DOHH2 (cell line): ENCODE results near the gene MRTFA.

Experiments
- H3F3A ChIP-seq: fragments of 200-600 bp; sonication (generic), shearing (Covaris generic); 2 replicates; pipeline ENCODE4 v1.6.0; 2016; ENCODE audit warnings: antibody characterized with exemption, mild to moderate bottlenecking; ENCODE audit not compliant: control insufficient read depth, insufficient read depth
- H3K27ac ChIP-seq: fragments of 200-600 bp; sonication (generic); 2 replicates; pipeline ENCODE4 v1.5.1; 2014; ENCODE audit warnings: low read depth, mild to moderate bottlenecking, low read length, moderate library complexity
- H3K27me3 ChIP-seq: fragments of 200-600 bp; sonication (generic); 2 replicates; pipeline ENCODE4 v1.6.1; 2014; ENCODE audit warnings: mild to moderate bottlenecking, low read length, mixed read lengths; ENCODE audit not compliant: control insufficient read depth
- H3K36me3 ChIP-seq: fragments of 200-600 bp; sonication (generic); 2 replicates; pipeline ENCODE4 v1.6.1; 2014; ENCODE audit warnings: mild to moderate bottlenecking, low read length, moderate library complexity, mixed read lengths; ENCODE audit not compliant: control insufficient read depth
- H3K4me1 ChIP-seq: fragments of 200-600 bp; sonication (generic); 2 replicates; pipeline ENCODE4 v1.6.1; 2014; ENCODE audit warnings: mild to moderate bottlenecking, low read length, mixed read lengths; ENCODE audit not compliant: control insufficient read depth
- H3K4me2 ChIP-seq: fragments of 200-600 bp; sonication (generic); 2 replicates; pipeline ENCODE4 v1.6.0; 2014; ENCODE audit warnings: mild to moderate bottlenecking, low read length, moderate library complexity
- H3K4me3 ChIP-seq: fragments of 200-600 bp; sonication (generic); 2 replicates; pipeline ENCODE4 v1.5.1; 2014; ENCODE audit warnings: mild to moderate bottlenecking, low read length, mixed read lengths
- H3K79me2 ChIP-seq: fragments of 200-600 bp; sonication (generic); 2 replicates; pipeline ENCODE4 v1.6.1; 2014; ENCODE audit warnings: mild to moderate bottlenecking, low read length, mixed read lengths; ENCODE audit not compliant: control insufficient read depth
- H3K9me2 ChIP-seq: fragments of 200-600 bp; sonication (generic); replicated peaks from 2 replicates; pipeline ENCODE4 v1.6.1; 2014; ENCODE audit warnings: mild to moderate bottlenecking, low read length, mixed read lengths; ENCODE audit not compliant: control insufficient read depth
- H3K9me3 ChIP-seq: fragments of 200-600 bp; sonication (generic); 2 replicates; pipeline ENCODE4 v1.6.1; 2014; ENCODE audit warnings: antibody characterized with exemption, low read length, mixed read lengths; ENCODE audit not compliant: control insufficient read depth, insufficient read depth
- H4K20me1 ChIP-seq: fragments of 200-600 bp; sonication (generic); 2 replicates; pipeline ENCODE4 v1.6.0; 2014; ENCODE audit warnings: low read depth, mild to moderate bottlenecking, antibody characterized with exemption, low read length, moderate library complexity; ENCODE audit not compliant: control insufficient read depth, insufficient read depth
- CTCF ChIP-seq: fragments of 200-600 bp; sonication (generic); IDR thresholded peaks from one replicate; pipeline ENCODE4 v1.5.1; 2014; ENCODE audit warnings: antibody characterized with exemption, mild to moderate bottlenecking, low read depth, low read length; ENCODE audit not compliant: poor library complexity, severe bottlenecking
- EZH2phosphoT487 ChIP-seq: fragments of 200-600 bp; sonication (generic); IDR thresholded peaks from 2 replicates; pipeline ENCODE4 v1.6.1; 2017; ENCODE audit warnings: borderline replicate concordance, mild to moderate bottlenecking, antibody characterized with exemption, low read length, moderate library complexity, mixed read lengths

MRTFA gene

GRCh38 chr22:40578171-40578570 lies 58.3 kb downstream of the MRTFA start:
- Histone ChIP-seq H3K79me2 (peaks cover 19% of the 10 kb centered on the region), H3K9me3 (no peaks in the 10 kb centered on the region), H3F3A (no peaks in the 10 kb centered on the region), H3K27me3 (no peaks in the 10 kb centered on the region), H3K4me1 (no peaks in the 10 kb centered on the region), H3K9me2 (no peaks in the 10 kb centered on the region), H3K27ac (no peak overlapping the region), H3K36me3 (no peaks in the 10 kb centered on the region), H3K4me3 (no peak overlapping the region), H3K4me2 (no peak overlapping the region), H4K20me1 (no peaks in the 10 kb centered on the region)
- TF ChIP-seq CTCF: no peak
- TF ChIP-seq EZH2phosphoT487: no peak

GRCh38 chr22:40572976-40573375 lies 63.5 kb downstream of the MRTFA start:
- Histone ChIP-seq H3K4me2 (no peak overlapping the region), H3K4me1 (no peaks in the 10 kb centered on the region), H3K36me3 (peaks cover 7% of the 10 kb centered on the region), H3K79me2 (peaks cover 27% of the 10 kb centered on the region), H3K27ac (no peak overlapping the region), H3F3A (no peaks in the 10 kb centered on the region), H3K4me3 (no peak overlapping the region), H4K20me1 (no peaks in the 10 kb centered on the region), H3K9me3 (no peaks in the 10 kb centered on the region), H3K27me3 (no peaks in the 10 kb centered on the region), H3K9me2 (no peaks in the 10 kb centered on the region)
- TF ChIP-seq EZH2phosphoT487 (no peak), CTCF (no peak)

GRCh38 chr22:40571887-40572286 lies 64.6 kb downstream of the MRTFA start:
- Histone ChIP-seq H3K4me2 (no peak overlapping the region), H3K9me2 (no peaks in the 10 kb centered on the region), H3K27ac (no peak overlapping the region), H3F3A (no peaks in the 10 kb centered on the region), H3K36me3 (peaks cover 7% of the 10 kb centered on the region), H3K4me3 (no peak overlapping the region), H3K4me1 (no peaks in the 10 kb centered on the region), H3K27me3 (no peaks in the 10 kb centered on the region), H4K20me1 (no peaks in the 10 kb centered on the region), H3K9me3 (no peaks in the 10 kb centered on the region), H3K79me2 (peaks cover 27% of the 10 kb centered on the region)
- TF ChIP-seq CTCF: no peak
- TF ChIP-seq EZH2phosphoT487: no peak
